Activated naive CD4-positive, alpha-beta T cell treated with anti-CD3 and anti-CD28 coated beads for 36 hours (primary cell): ENCODE measurements around the gene C1QA. TPM values are rescaled to one million over a fixed set of nuclear protein-coding genes. Genes with fewer than 3 reads are reported as not detected.

Experiments
- CTCF ChIA-PET: fragments of 350-600 bp; sonication (Branson Sonifier 250); formaldehyde crosslinking; loops from one replicate; lab custom pipeline; 2021; ENCODE audit warnings: antibody characterized with exemption; lab: Charles Lee
- DNase-seq: peaks from one replicate; pipeline ENCODE4 v3.0.0-alpha.2; 2020
- H3K27ac Mint-ChIP-seq: one replicate; pipeline ENCODE4 v1.8.0; 2021; ENCODE audit warnings: mild to moderate bottlenecking, mixed read lengths
- H3K27me3 Mint-ChIP-seq: one replicate; pipeline ENCODE4 v1.8.0; 2021; ENCODE audit warnings: low read depth, mixed read lengths
- H3K36me3 Mint-ChIP-seq: one replicate; pipeline ENCODE4 v1.8.0; 2021; ENCODE audit warnings: low read depth, mixed read lengths
- H3K4me1 Mint-ChIP-seq: one replicate; pipeline ENCODE4 v1.8.0; 2021; ENCODE audit warnings: low read depth, mixed read lengths
- H3K4me3 Mint-ChIP-seq: one replicate; pipeline ENCODE4 v1.8.0; 2021; ENCODE audit warnings: mild to moderate bottlenecking, moderate library complexity, mixed read lengths
- H3K9me3 Mint-ChIP-seq: one replicate; pipeline ENCODE4 v1.8.0; 2021; ENCODE audit warnings: mixed read lengths
- intact Hi-C: fragments of 100-400 bp; cut with micrococcal nuclease; formaldehyde crosslinking; loops from one replicate; pipeline ENCODE4 v1.15.1; 2023
- total RNA-seq, 2 experiments: library from RNA; stranded (reverse); gene quantifications; one replicate each; pipeline ENCODE4 v1.2.3, GENCODE V29; 2021

C1QA gene
- total RNA-seq, 2 experiments from 2014 or later, result not detected

DNA sequence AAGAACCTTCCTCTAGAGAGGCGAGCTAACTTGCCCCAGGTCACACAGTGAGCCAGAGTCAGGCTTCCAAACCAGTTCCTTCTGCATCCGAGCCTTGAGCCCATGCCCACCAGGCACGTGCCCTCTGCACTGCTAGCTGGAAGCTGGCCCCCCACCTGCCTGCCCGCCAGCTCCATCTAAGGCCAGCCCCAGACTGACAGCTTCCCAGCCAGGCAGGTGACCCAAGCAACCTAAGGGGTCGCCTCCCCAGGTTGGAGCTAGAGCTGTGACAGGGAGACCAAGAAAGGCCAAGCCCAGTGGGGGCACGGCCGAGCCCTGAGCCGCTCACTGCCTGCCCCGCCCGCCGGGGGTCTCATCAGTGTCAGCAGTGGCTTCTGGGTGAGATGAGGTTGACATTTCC lies 19.9 kb upstream of the C1QA start:
- no peak overlapping the region for H3K4me3 Mint-ChIP-seq

DNA sequence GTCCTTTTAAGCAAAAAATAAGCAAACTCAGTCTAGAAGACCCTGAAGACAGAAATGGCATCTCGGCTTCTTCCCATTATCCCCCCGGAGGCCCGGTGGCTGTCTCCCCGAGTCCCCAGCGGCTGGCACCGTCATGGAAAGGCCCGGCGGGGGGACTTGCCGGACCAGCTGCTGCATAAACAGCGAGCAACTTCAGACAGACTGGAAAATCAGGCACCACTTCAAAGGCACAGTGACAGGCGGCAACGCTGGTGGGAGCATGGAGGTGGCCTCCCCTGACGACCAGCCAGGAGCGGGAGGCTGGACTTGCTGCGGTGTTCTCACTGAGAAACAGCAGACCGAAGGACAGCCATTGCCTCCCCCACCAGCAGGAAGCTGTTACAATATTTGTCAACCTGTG lies 18.4 kb upstream of the C1QA start:
- H3K4me1 Mint-ChIP-seq, result no peaks in the 10 kb centered on the region
- H3K4me3 Mint-ChIP-seq, result no peak overlapping the region
- H3K9me3 Mint-ChIP-seq, result no peaks in the 10 kb centered on the region
- H3K27ac Mint-ChIP-seq, result no peak overlapping the region
- DNase-seq, result no peak
- H3K27me3 Mint-ChIP-seq, result peaks cover 38% of the 10 kb centered on the region
- H3K36me3 Mint-ChIP-seq, result no peaks in the 10 kb centered on the region
- CTCF ChIA-PET, result no interaction called here
- intact Hi-C loops, result no loop called here

More for the DNA sequence above, 19.9 kb upstream of the C1QA start:
- intact Hi-C loops, result no loop called here
- Mint-ChIP-seq H3K9me3 (no peaks in the 10 kb centered on the region), H3K36me3 (no peaks in the 10 kb centered on the region), H3K27ac (no peak overlapping the region), H3K4me1 (no peaks in the 10 kb centered on the region), H3K27me3 (peaks cover 41% of the 10 kb centered on the region)
- CTCF ChIA-PET, result no interaction called here
- no peak for DNase-seq

DNA sequence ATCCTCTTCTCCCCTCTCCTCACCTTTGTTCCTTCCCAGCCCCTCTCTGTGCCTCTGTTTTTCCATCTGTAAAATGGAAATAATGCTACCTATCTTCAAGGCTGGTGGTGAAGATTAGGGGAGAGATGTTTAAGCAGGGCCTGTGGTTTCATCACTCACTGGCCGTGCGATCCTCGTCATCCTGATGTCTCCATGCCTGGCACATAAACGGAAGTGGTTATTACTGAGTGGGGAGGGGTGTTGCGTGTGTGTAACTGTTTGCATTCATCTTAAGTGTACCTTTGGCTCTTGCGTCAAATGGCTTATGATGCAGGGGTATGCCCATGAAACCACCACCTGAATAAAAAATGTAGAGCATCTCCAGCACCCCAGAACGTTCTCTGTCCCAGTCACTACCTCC lies 17.2 kb upstream of the C1QA start:
- no peaks in the 10 kb centered on the region for H3K36me3 Mint-ChIP-seq
- H3K4me1 Mint-ChIP-seq, result no peaks in the 10 kb centered on the region
- intact Hi-C loops, result no loop called here
- H3K27ac Mint-ChIP-seq, result no peak overlapping the region
- H3K9me3 Mint-ChIP-seq, result no peaks in the 10 kb centered on the region
- no peak overlapping the region for H3K4me3 Mint-ChIP-seq
- CTCF ChIA-PET, result no interaction called here
- no peak for DNase-seq
- peaks cover 31% of the 10 kb centered on the region for H3K27me3 Mint-ChIP-seq

DNA sequence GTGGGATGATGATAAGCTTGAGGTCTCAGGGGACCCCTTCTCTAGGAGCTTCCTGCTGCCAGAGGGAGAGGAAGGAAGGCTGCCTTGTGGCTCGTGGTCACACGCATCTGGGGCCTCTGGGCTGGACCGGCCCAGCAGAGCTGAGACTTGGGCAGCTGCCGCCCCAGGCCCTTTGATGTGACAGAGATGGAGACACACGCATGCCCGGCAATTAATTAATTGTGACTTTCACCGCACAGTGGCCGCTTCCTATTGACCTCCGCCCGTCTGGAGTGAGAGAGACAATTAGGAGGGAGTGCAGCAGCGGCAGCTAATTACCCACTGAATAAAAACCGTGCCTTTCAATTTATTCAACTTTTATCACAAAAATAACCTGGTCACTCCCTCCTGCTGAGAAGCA lies 16.6 kb upstream of the C1QA start:
- Mint-ChIP-seq H3K36me3 (no peaks in the 10 kb centered on the region), H3K4me1 (no peaks in the 10 kb centered on the region), H3K27ac (no peak overlapping the region), H3K9me3 (no peaks in the 10 kb centered on the region), H3K27me3 (peaks cover 32% of the 10 kb centered on the region), H3K4me3 (no peak overlapping the region)
- DNase-seq, result no peak
- CTCF ChIA-PET, result no interaction called here
- intact Hi-C loops, result no loop called here

DNA sequence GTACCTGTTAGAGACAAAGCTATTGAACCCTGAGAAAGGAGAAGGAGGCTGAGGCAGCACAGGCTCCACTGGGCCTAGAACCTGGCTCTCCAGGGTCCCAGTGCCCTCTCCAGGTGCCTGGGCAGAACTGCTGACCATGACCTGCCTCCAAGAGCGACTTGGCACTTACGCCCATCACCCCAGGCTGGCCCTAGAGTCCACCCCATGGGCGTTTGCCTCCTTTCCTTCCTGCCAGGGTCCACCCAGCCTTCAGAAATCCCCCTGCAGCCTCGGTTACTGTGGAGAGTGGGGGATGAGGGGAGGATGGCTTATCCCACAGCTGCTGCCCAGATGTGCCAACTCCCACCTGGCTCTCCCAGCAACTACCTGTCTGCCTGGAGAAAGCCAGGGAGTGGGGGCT lies 14.7 kb upstream of the C1QA start:
- no peak for DNase-seq
- Mint-ChIP-seq H3K4me3 (no peak overlapping the region), H3K27ac (no peak overlapping the region), H3K4me1 (no peaks in the 10 kb centered on the region), H3K27me3 (peaks cover 32% of the 10 kb centered on the region), H3K36me3 (no peaks in the 10 kb centered on the region), H3K9me3 (no peaks in the 10 kb centered on the region)
- CTCF ChIA-PET, result no interaction called here
- intact Hi-C loops, result no loop called here

DNA sequence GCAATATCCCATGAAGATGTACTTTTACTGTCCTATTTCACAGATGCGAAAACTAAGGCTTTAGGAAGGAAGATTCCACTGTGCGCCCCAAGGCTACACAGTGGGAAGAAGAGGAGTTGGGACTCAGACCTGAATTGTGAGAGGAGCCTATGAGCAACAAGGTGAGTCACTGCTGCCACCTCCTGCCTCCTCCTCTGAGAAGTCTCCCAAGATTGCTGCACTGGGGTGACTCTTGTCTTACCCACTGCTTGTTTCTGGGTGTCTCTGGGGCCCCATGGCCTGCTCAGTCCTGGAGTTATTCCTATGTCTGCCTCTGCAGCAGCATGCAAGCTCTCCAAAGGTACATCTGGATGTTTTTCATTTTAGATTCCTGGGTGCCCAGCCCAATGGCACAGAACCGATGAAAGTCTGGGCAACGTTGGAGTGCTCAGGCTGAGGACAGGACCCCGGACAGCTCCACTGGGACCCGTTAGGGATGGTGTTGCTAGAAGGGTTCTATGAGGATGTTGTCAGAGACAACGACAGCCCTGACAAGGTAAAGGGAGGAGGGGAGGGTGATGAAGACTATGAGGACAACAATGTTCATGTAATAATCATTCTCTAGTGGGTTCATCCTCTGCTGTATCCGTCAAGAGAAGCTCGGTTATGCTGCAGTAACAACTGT lies 11.0 kb upstream of the C1QA start:
- Mint-ChIP-seq H3K4me1 (no peaks in the 10 kb centered on the region), H3K27ac (no peak overlapping the region), H3K36me3 (no peaks in the 10 kb centered on the region), H3K4me3 (no peak overlapping the region), H3K27me3 (peaks cover 31% of the 10 kb centered on the region), H3K9me3 (no peaks in the 10 kb centered on the region)
- intact Hi-C loops, result no loop called here
- peak; percentile 10 for DNase-seq
- CTCF ChIA-PET, result no interaction called here

DNA sequence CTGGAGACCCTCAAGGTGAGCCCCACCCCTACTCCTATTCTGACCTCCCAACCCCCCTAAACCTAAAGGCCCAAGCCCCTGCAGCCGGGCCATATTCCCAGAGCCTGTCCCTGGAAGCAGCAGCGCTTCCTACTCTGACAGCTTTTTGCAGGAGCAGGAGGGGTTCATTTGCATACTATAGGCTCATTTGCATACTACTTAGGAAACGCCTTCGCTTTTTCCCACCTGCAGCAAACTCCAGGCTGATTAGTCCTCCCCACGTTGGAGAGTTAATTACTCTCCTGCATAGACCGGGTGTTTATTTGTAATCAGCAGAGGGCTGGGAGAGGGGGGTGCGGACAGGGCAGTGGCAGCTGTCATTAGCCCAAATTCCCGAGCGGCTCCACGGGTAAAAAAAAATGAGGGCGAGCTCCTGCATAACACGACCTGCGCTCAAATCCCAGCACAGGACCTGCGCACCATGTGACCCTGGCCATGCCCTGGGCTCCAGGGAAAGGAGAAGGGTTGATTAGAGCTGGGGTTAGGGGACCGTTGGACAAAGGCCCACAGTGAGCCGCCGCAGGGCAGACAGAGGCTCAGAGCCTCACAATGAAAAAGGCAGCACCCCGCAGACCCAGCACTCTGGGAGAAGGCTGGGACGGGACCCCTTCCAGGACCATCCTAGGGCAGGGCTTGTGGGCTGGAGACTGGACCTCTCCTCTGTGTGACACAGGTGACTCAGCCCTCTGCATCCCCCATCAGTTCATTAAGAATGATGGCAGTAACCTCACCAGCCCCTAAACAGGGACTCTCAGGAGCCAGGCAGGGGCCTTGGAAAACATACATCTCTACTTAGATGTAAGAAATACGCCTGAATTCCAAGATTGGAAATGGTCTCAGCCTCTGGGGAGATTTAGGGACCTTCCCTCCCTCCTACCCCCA lies 9.9 kb upstream of the C1QA start:
- Mint-ChIP-seq H3K9me3 (no peaks in the 10 kb centered on the region), H3K27ac (no peak overlapping the region), H3K36me3 (no peaks in the 10 kb centered on the region), H3K27me3 (peaks cover 32% of the 10 kb centered on the region), H3K4me3 (no peak overlapping the region), H3K4me1 (no peaks in the 10 kb centered on the region)
- CTCF ChIA-PET, result no interaction called here
- DNase-seq, result no peak
- intact Hi-C loops, result no loop called here

DNA sequence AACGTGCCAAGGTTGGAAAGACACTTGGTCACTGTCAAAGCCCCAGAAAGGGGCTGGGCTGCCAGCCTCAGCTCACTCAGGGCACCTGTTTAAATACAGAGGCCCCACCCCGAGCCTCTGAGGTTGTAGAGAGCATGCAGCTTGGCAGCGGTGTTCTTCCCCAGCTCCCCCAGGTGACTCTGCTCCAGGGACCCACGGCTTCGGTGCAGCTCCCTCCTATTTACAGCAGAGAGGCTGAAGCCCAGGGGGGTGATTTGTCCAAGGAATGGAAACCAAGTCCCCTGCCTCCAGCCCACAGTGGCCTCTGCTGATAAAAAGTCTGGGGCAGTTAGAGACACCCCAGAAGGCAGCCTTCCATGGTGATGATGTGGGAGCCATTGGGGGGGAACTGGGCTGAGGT lies 9.1 kb upstream of the C1QA start:
- Mint-ChIP-seq H3K4me1 (no peaks in the 10 kb centered on the region), H3K27ac (no peak overlapping the region), H3K9me3 (no peaks in the 10 kb centered on the region), H3K4me3 (no peak overlapping the region), H3K36me3 (no peaks in the 10 kb centered on the region), H3K27me3 (peaks cover 36% of the 10 kb centered on the region)
- intact Hi-C loops, result no loop called here
- CTCF ChIA-PET, result no interaction called here
- DNase-seq, result no peak

DNA sequence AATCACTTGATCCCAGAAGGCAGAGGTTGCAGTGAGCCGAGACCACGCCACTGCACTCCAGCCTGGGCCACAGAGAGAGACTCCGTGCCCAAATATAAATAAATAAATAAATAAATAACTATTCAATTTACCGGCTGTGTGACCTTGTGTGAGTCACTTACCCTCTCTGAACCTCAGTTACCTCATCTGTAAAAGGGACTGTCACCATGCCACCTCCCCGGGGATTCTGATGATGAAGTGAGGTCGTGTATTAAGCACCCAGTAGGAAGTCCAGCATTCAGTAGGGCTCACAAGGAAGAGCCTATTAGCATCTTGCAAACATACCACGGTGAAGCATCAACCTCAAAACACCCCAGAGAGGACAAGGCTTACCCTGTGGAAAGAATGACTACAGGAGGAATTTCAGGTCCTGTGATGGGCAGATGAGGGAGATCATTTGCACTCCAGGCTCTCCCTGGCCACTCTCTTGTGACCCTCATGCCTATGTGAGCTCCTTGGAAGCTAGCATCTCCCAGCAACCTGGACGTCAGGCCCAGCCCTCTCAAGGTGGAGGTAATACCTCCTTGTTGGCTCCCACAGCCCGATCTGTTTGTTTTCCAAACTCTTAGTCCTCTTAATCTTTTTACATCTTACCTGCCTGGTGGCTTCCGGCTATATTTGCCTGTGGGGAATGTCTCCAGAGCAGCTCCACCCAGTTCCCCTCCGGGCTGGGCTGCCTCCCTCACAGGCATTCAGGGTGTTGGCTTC lies 7.6 kb upstream of the C1QA start:
- intact Hi-C loops, result no loop called here
- Mint-ChIP-seq H3K9me3 (no peaks in the 10 kb centered on the region), H3K4me1 (no peaks in the 10 kb centered on the region), H3K4me3 (no peak overlapping the region), H3K27ac (no peak overlapping the region), H3K36me3 (no peaks in the 10 kb centered on the region), H3K27me3 (peaks cover 39% of the 10 kb centered on the region)
- no peak for DNase-seq
- CTCF ChIA-PET, result no interaction called here

DNA sequence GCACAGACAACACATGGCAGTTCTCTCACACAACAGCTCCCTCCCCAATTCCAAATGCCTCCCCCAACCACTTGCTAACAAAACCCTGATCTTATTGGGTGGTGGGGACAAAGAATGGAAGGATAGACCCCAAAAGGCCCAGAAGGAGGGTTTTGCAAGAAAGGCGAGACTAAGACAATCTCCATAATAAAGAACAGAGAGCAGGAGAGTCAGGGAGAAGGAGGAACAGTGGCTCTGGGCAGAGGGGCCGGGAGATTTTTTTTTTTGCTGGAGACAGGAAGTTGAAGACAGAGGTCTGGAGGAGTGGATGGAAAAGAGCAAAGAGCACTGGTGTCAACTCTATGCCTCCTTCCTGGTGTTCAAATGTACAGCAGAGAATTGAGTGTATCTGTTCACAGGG lies 6.5 kb upstream of the C1QA start:
- Mint-ChIP-seq H3K36me3 (no peaks in the 10 kb centered on the region), H3K9me3 (no peaks in the 10 kb centered on the region), H3K27me3 (peaks cover 34% of the 10 kb centered on the region), H3K4me3 (no peak overlapping the region), H3K4me1 (no peaks in the 10 kb centered on the region), H3K27ac (no peak overlapping the region)
- intact Hi-C loops, result no loop called here
- no peak for DNase-seq
- CTCF ChIA-PET, result no interaction called here

DNA sequence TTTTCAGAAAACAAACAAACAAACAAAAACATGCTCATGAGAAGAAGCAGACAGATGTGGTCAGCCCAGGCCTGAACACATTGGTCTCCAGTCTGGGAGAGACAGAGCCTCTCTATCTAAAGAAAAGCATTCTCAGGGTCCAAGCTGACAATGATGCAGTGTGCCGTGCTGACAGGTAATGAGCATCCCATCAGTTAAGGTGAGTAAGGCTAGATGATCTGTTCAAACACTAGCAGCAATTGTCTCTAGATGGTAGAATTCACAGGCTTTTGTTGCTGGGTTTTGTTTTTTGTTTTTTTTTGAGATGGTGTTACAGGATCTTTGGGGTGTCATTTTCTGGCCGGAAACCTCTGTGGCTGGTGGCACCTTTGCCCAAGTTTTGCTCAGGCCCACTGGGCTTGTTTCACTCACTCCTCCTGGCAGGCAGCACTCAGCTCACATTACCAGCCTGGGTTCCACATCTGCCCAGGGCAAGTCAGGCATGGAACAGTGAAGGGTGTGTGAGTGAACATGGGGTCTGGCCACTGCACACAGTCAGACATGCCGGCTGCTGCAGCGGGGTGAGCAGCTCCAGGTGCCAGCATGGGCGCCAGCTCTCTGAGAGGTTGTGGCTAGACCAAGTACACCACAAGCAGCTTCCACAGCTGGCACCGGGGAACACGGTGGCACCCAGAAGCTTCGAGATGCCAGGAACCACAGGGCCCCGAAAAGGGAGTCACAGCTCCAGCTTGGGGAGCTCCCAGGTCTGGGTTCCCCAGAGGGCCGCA lies 2.5 kb upstream of the C1QA start:
- H3K9me3 Mint-ChIP-seq, result no peaks in the 10 kb centered on the region
- CTCF ChIA-PET, result no interaction called here
- no peak overlapping the region for H3K27ac Mint-ChIP-seq
- intact Hi-C loops, result no loop called here
- no peaks in the 10 kb centered on the region for H3K36me3 Mint-ChIP-seq
- H3K27me3 Mint-ChIP-seq, result peaks cover 29% of the 10 kb centered on the region
- H3K4me1 Mint-ChIP-seq, result no peaks in the 10 kb centered on the region
- H3K4me3 Mint-ChIP-seq, result no peak overlapping the region
- DNase-seq, result no peak

DNA sequence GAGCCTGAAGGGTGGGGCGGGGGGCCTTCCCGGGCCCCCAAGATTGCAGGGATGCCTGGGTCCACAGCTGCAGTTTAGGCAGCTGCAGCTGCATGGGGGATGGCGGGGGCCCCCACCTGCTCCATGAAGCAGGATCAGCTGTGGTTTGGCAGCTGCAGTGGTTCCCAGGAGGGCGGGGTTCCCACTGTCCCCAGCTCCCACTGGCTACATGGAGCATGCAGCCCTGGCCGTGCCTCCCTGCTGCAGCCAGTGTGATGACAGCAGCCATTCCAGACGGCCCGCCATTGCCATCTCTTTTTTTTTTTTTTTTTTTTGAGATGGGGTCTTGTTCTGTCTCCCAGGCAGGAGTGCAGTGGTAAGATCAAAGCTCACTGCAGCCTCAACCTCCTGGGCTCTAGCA lies 992 bp upstream of the C1QA start:
- intact Hi-C loops, result no loop called here
- CTCF ChIA-PET, result no interaction called here
- Mint-ChIP-seq H3K27me3 (peaks cover 14% of the 10 kb centered on the region), H3K27ac (no peak overlapping the region), H3K9me3 (no peaks in the 10 kb centered on the region), H3K4me3 (no peak overlapping the region), H3K4me1 (no peaks in the 10 kb centered on the region), H3K36me3 (no peaks in the 10 kb centered on the region)
- DNase-seq, result no peak
